Lower leg skin (tissue), 3 donors: ENCODE results near the gene CNNM4.

ENCODE experiments used
- POLR2A ChIP-seq, 2 donors: fragments of 450-650 bp; IDR thresholded peaks; one replicate each; pipeline ENCODE4 v1.6.1; 2016 to 2017; ENCODE audit warnings: antibody characterized with exemption in 2 of 2, mild to moderate bottlenecking in 1 of 2, moderate library complexity in 1 of 2
- TF ChIP-seq, protein P1 (sequence below), 3 donors: fragments of 450-650 bp; IDR thresholded peaks; one replicate each; pipeline ENCODE4 v1.5.1; 2016; ENCODE audit warnings: antibody characterized with exemption in 3 of 3, mild to moderate bottlenecking in 3 of 3, moderate library complexity in 2 of 3

DNA sequence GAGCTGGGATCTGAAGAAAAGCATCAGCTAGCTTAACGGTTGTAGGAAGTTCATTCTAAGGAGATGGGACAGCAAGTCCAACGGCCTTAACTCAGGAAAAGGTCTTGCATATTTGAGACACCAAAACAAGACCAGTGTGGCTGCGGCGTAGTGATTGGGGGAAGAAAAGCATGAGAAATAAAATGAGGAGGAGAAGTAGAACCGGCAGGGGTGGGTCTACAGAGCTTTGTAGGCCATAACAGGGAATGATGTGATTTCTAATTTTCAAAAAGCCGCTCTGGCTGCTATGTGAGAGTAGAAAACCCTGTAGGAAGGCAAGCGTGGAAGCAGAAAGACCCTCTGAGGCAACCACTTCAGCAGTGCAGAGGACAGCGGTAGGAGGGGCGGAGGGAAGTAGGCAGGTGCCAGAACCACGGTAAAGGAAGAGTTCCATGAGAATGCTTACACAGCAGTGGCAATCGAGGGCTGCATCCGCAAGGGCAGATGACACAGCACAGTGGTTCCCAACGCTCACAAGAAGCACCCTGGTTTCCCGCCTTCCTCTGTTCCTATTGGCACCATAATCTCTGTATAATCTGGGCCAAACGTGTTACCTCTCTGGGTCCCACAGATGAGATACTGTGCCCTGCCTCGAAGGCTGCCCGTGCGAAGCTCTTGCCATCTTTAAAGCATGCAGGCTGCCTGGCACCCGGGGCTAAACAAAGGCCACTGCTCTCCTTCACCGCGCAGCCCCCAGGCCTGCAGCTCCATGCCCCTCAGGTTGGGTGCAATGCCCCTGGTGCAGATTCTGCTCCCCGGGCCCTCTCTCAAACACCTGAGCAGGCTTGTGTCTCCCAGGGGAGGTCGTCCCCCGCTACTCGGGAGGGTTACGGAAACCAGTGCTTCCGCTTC, 96.3 kb downstream of the CNNM4 start:
- TF ChIP-seq, protein P1, sequence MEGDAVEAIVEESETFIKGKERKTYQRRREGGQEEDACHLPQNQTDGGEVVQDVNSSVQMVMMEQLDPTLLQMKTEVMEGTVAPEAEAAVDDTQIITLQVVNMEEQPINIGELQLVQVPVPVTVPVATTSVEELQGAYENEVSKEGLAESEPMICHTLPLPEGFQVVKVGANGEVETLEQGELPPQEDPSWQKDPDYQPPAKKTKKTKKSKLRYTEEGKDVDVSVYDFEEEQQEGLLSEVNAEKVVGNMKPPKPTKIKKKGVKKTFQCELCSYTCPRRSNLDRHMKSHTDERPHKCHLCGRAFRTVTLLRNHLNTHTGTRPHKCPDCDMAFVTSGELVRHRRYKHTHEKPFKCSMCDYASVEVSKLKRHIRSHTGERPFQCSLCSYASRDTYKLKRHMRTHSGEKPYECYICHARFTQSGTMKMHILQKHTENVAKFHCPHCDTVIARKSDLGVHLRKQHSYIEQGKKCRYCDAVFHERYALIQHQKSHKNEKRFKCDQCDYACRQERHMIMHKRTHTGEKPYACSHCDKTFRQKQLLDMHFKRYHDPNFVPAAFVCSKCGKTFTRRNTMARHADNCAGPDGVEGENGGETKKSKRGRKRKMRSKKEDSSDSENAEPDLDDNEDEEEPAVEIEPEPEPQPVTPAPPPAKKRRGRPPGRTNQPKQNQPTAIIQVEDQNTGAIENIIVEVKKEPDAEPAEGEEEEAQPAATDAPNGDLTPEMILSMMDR (IDR thresholded peaks at IDR 0.05), result no peak
- TF ChIP-seq POLR2A (IDR thresholded peaks at IDR 0.05), result no peak
